PFSK-1 (cell line): Measurements from ENCODE around the gene ATP11A.

Source experiments
- FOXP2 ChIP-seq: optimal IDR thresholded peaks from 2 replicates; pipeline ENCODE3; 2011; ENCODE audit warnings: borderline replicate concordance, control low read depth, inconsistent platforms; ENCODE audit not compliant: insufficient read depth; ENCODE audit errors: extremely low read length, extremely low read depth
- POLR2AphosphoS5 ChIP-seq: IDR thresholded peaks from 2 replicates; pipeline ENCODE4 v1.6.1; 2012; ENCODE audit warnings: low read depth, mild to moderate bottlenecking, control low read depth, low read length, moderate library complexity
- REST ChIP-seq, 2 experiments: IDR thresholded peaks; 2 replicates each; pipeline versions ENCODE4 v1.6.1 to v1.8.0; 2011 to 2012; ENCODE audit warnings: low read depth in 2 of 2, low read length in 2 of 2, control low read depth in 1 of 2, inconsistent platforms in 1 of 2, mild to moderate bottlenecking in 1 of 2, moderate library complexity in 1 of 2; ENCODE audit not compliant: insufficient read depth in 1 of 2
- SIN3A ChIP-seq: IDR thresholded peaks from 2 replicates; pipeline ENCODE4 v1.6.1; 2012; ENCODE audit warnings: mild to moderate bottlenecking, low read length, moderate library complexity, borderline replicate concordance; ENCODE audit not compliant: insufficient read depth
- TAF1 ChIP-seq: IDR thresholded peaks from 2 replicates; pipeline ENCODE4 v1.6.1; 2012; ENCODE audit warnings: low read length, control low read depth, borderline replicate concordance; ENCODE audit not compliant: insufficient read depth

ATP11A gene

DNA sequence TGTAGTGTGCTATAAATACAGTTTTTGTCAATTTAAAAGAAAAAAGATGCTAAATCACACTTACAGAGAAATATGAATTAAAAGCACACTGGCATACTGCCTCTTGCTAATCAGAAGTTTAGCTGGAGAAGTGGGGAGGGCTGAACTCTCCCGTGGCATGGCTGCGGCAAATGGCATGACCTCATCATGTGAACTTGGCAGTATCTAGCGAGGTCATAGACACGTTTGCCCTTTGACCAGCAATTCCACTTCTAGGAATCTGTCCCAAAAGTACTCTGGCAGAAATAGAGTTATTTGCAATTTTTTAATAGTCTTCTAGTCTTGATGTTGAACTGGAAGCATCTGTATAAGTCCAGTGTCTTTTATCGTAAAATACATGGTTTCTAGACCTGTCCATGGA lies 237.2 kb downstream of the ATP11A start:
- TF ChIP-seq TAF1: no peak
- no peak for TF ChIP-seq SIN3A
- TF ChIP-seq FOXP2: no peak
- TF ChIP-seq REST (IDR thresholded peaks at IDR 0.05; ENCODE audit: insufficient read depth in 1 of 2, low read depth in 2 of 2, low read length in 2 of 2): no peak
- no peak for TF ChIP-seq POLR2AphosphoS5

- TF ChIP-seq FOXP2 (no peak), SIN3A (no peak), POLR2AphosphoS5 (no peak), REST (IDR thresholded peaks at IDR 0.05; ENCODE audit: insufficient read depth in 1 of 2, low read depth in 2 of 2, low read length in 2 of 2) (no peak), TAF1 (no peak)
These were observed 238.5 kb downstream of the ATP11A start for GRCh38 chr13:112928020-112928971.

- TF ChIP-seq FOXP2: no peak
These were observed 239.3 kb downstream of the ATP11A start for GRCh38 chr13:112928972-112929782.

GRCh38 chr13:112929783-112930055 lies 239.9 kb downstream of the ATP11A start:
- TF ChIP-seq POLR2AphosphoS5: no peak
- TF ChIP-seq TAF1: no peak

DNA sequence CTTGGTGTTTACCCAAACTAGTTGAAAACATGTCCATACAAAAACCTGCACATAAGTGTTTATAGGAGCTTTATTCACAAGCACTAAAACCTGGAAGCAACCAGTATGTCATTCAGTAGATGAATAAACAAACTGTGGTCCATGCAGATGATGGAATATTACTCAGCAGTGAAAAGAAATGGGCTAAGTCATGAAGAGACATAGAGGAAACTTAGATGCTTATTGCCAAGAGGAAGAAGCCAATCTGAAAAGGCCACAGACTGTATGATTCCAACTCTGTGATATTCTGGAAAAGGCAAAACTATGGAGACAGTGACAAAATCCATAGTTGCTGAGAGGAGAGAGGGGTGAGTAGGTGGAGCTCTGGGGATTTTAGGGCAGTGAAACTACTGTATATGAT lies 240.4 kb downstream of the ATP11A start:
- no peak for TF ChIP-seq REST (IDR thresholded peaks at IDR 0.05; ENCODE audit: insufficient read depth in 1 of 2, low read depth in 2 of 2, low read length in 2 of 2)
- no peak for TF ChIP-seq POLR2AphosphoS5
- TF ChIP-seq FOXP2: no peak
- no peak for TF ChIP-seq TAF1
- no peak for TF ChIP-seq SIN3A
